ENCODE data around the gene CDV3. TPM values are rescaled to one million over a fixed set of nuclear protein-coding genes. Genes with fewer than 3 reads are reported as not detected.

The CDV3 gene
- polyA plus RNA-seq, 3 donors = 129 to 158 (median 142) TPM

DNA sequence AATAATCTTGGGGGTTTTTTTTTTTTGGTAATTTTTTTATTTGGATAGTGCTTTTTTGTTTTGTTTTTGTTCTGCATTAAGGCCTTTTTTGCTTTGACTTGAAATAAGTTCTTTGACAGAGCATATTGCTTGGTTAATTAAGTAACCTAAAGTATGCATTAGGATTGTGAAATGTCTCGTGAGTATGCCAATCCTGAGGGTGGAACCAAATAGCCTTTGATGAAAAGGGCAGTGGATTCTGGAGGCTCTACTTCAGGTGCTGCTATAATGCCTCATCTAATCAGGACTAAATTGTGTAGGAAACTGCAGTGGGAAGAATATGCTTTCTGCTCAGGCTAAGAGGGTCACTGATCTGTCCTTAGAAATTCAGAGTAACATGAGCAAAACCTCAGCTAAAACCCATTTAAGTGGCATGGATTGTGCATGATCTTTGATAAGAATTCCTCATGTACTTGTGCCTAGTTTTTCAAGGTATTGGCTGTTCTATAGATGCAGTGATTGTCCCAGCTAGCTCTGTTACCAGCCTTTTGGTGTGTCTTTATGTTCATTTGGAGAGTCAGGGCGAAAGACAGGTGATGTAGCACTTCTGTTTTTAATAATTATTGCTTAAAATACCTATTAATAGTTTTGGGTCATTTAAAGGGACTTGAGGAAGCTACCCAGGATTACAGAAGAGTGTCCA, 15.4 kb downstream of the CDV3 start:
- DNase-seq (ENCODE audit: extremely low read depth in 1 of 11, low read depth in 9 of 11, low spot score in 4 of 11) = no peak

DNA sequence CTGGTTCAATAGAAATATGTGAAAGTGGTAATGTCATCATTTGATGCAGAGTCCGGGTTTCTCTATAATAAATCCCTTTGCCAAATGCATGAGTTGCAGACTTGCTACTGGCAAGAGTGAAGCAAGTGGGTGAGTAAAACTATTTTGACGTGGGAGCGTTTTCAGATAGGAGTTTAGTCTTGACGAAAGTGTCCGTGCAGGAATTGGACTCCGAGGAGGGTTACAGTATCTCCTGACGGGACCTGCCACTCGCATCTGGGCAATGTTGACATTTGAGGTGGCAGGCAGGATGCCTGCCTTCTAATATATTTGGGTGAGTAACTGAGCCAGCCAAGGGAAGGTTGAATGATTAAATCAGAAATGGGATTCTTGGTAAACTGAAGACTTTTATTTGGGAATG, 16.0 kb downstream of the CDV3 start:
- DNase-seq (ENCODE audit: extremely low read depth in 1 of 11, low read depth in 9 of 11, low spot score in 4 of 11) = no peak

DNA sequence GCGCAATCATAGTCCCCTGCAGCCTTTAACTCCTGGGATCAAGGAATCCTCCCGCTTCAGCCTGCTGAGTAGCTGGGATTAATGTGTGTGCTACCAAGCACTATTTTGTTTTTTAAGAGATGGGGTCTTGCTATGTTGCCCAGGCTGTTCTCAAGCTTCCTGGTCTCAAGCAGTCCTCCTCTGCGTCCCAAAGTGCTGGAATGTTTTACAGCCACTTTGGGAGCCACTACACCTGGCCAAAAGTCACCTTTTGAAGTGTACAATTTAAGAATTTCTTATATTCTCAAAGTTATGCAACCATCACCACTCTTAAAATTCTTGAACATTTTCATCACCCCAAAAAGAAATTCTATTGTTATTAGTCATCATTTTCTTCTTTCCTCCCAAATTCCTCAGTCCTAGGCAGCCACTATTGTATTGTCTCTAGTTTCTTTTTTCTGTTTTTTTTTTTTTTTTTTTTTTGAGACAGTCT, 17.8 kb downstream of the CDV3 start:
- DNase-seq (ENCODE audit: extremely low read depth in 1 of 11, low read depth in 9 of 11, low spot score in 4 of 11) = no peak

DNA sequence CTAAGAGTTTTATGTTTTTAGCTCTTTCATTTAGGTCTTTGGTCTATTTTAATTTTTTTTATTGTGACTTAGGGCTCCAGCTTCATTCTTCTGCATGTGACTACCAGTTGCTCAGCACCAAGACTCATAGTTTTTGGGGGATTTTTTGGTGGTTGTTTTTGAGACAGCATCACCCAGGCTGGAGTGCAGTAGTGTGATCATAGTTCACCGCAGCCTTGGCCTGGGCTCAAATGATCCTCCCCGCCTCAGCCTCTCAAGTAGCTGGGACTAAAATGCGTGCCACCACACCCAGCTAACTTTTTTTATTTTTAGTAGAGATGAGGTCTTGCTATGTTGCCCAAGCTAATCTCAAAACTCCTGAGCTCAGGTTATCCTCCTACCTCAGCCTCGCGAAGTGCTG, 19.4 kb downstream of the CDV3 start:
- DNase-seq (ENCODE audit: extremely low read depth in 1 of 11, low read depth in 9 of 11, low spot score in 4 of 11) = no peak

DNA sequence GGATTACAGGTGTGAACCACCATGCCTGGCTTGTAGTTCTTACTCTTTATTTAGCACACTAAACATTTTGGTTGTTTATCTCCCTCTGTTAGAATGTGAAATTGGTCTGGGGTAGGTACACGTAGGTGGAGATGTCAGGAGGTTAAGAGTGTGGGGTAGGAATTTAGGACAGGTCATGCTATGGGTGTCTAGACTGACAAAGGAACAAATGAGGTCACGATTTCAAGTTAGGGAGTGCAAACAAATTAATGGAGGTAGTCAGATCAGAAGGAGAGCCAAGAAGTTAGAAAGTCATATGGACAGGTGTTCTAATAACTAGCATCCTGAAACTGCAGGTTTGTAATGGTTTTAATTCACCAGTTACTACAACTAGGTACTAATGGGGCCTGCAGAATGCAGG, 19.8 kb downstream of the CDV3 start:
- no peak for DNase-seq (ENCODE audit: extremely low read depth in 1 of 11, low read depth in 9 of 11, low spot score in 4 of 11)

DNA sequence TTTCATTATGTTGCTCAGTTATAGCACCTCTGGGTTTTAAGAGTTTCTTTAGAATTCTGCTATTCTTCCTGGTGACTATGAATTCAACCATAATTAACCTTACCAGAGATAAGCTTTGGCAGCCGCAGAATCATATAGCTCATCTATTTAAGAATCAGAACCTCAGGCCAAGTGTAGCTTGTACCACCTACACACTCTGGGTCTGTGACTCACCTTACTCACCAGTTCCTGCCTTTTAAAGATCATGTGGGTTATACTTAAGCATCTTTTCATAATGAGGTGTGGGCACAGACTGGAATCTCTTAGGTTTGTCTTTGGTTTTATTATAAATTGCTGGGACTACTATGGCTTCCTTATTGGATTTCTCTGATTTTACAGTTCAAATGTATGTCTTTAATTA, 21.9 kb downstream of the CDV3 start:
- DNase-seq (ENCODE audit: extremely low read depth in 1 of 11, low read depth in 9 of 11, low spot score in 4 of 11) = no peak

DNA sequence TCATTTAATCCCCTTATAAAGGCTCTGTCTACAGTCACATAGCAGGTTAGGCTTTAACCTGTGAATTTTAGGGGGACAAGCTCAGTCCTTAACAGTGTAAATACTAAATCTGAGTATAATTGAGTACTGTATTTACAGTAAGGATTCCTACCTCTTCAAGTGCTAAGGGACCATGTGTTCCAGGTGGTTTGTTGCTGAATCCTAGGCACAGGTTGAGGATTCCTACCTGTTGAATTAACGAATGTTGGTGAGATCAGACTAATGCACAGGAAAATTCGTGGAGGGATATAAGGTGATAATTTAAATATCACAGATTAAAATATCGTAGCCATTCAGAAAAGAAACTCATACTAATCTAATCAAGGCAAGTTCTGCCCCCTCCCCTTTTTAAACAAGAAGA, 24.9 kb downstream of the CDV3 start:
- no peak for DNase-seq (ENCODE audit: extremely low read depth in 1 of 11, low read depth in 9 of 11, low spot score in 4 of 11)

DNA sequence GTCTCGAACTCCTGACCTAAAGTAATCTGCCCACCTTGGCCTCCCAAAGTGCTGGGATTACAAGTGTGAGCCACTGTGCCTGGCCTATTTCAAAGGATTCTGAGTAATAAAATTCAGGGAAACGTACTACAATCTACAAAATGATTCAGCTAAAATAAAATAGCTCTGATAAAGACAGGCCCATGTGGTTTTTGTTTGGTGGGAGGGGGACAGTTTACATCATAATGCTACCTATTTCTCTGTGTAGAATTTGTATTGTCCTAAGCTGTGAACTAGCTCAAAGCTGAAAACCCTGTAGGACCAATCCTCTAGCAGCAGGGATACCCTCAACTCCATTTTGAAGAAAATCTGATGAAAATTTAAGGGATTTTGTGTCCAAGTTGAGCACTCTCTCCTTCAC, 25.8 kb downstream of the CDV3 start:
- no peak for DNase-seq (ENCODE audit: extremely low read depth in 1 of 11, low read depth in 9 of 11, low spot score in 4 of 11)

DNA sequence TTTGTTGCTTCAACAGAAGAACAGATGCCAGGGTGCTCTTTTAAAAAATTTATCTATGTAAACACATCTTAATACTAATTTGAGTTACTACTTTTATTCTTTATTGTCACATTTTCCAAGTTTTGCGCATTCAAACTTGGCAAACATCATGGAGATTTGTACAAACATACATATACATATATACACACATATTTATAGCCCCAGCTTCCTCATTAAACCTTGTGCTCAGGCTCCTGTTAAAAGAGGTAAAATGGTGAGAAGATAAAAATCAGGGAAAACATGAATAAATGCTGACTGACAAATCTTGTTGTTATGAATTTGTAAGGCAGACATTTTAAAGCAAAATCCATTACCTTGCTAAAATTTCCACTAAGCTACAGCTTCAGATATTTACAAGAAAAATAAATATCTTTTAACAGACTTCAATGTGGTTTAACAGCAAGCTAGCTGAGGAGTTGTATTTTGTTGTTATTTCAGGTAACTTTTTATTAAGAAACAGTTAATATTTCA, 27.1 kb downstream of the CDV3 start:
- DNase-seq (ENCODE audit: extremely low read depth in 1 of 11, low read depth in 9 of 11, low spot score in 4 of 11) = no peak

DNA sequence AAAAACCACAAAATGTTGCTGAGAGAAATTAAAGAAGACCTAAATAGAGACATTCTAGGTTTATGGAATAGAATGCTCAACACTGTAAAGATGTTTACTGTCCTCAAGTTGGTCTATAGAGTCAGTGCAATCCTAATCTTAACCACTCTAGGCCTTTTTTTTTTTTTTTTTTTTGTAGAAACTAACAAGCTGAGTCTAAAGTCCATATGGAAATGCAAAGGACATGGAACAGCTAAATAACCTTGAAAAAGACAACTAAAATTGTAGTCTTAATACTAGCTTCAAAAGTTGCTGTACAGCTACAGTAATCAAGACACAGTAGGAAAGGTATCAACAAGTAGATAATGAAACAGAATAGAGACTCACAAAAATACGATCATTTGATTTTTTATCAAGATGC, 32.9 kb downstream of the CDV3 start:
- no peak for DNase-seq (ENCODE audit: extremely low read depth in 1 of 11, low read depth in 9 of 11, low spot score in 4 of 11)

DNA sequence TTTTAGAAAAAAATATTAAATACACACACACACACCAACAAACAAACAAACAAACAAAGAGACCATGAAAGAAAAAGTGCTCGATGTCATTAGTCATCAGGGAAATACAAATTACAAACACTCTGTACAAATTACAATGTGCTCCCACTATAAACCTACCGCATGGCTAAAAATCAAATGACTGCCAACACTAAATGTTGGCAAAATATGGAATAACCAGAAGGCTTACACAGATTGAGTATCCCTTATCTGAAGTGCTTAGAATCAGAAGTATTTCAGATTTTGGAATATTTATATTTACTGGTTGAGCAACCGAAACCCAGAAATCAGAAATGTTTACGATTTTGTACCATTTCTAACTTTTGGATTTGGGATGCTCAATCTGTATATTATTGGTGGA, 33.4 kb downstream of the CDV3 start:
- no peak for DNase-seq (ENCODE audit: extremely low read depth in 1 of 11, low read depth in 9 of 11, low spot score in 4 of 11)

DNA sequence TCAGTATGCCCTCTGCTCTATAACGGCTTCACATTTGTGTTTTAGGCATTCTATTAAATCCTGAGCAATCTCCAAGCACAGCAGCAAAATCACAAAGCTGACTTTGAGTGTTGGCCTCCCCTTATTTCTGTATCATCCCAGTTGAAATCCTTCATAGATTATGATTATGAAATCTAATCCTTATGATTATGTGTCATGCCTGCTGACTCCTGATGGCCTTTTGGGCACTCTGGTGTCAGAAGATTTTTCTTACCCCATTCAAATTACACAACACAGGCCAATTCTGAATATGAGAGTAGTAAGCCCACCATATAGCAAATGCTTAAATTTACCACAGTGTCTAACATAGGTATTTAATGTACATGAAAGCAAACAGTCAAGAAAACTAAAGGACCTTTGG, 34.3 kb downstream of the CDV3 start:
- DNase-seq (ENCODE audit: extremely low read depth in 1 of 11, low read depth in 9 of 11, low spot score in 4 of 11) = no peak

DNA sequence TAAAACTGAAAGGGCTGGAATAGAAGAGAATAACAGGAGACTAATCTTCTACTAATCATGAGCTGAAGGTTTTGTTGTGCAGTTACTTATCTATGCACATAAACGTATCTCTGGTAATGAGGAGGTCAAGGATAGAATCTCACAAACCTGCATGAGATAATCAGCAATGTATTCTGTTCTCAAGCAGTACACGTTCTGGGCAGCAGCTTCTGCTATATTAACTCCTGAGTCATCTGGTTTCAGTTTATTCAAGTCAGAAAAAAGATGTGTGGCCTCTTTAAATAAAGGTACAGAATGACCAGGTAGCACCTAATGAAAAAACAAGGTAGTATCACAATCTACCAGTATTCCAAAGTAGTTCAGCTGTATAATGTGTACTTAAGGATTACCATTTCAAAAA, 34.9 kb downstream of the CDV3 start:
- DNase-seq (ENCODE audit: extremely low read depth in 1 of 11, low read depth in 9 of 11, low spot score in 4 of 11) = no peak

DNA sequence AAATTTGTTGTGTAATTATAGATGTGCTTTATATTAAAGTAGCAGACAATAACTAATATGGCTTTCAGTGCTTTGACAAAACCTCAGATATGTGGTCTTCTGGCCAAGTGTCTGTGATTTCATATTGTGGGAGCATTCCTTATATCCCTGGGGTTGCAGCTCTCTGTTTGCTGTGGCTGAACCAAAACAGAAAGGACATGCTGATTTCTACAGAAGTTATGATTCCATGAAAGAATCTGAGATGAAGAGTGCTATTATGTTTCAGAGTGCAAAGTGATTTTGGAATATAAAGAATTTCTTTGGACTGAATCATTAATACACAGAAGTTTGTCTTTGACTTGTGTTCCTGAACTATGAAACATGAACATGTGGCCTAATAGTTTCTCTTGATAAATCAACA, 36.5 kb downstream of the CDV3 start:
- no peak for DNase-seq (ENCODE audit: extremely low read depth in 1 of 11, low read depth in 9 of 11, low spot score in 4 of 11)

DNA sequence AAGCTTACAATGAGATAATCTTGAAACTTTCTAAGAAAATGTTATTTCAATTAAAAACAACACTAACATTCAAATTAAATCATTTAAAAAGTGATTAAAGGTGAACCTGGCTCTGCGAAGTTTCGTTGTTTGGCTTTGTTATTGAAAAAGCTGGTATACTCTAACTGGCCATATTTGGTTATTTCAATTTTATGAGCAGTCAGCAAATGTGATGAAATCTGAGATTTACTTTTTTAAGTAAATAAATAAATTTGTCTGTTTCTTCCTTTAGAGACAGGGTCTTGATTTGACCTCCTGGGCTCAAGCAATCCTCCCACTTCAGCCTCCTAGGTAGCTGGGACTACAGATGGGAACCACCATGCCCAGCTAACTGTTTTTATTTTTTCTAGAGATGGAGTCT, 38.0 kb downstream of the CDV3 start:
- no peak for DNase-seq (ENCODE audit: extremely low read depth in 1 of 11, low read depth in 9 of 11, low spot score in 4 of 11)

DNA sequence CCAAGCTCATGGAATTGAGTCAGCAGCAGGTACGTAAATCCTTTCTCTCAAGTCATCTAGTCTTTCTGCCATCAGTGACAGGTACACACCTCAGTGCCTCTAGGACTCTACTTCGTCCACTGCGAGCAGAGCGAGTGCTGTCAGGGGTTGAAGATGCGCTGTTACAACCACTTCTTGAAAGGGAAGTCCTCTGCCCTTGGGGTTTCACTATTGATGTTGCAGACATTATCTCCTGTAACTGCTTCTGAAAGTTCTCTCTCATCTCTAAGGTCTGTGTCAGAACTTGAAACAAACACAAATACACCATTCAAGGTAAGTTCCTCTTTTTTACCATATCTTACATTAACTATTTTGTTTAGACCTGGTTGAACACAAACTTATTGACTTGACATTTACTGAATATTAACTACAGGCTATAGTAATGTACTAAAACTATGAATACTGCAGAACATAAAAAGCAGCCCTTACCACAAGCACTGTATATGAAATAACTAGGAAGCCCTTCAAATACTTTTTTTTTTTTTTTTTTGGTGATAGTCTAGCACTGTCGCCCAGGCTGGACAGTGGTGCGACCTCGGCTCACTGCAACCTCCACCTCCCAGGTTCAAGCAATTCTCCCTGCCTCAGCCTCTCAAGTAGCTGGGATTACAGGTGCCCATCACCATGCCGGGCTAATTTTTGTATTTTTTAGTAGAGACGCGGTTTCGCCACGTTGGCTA, 46.7 kb downstream of the CDV3 start:
- DNase-seq (ENCODE audit: extremely low read depth in 1 of 11, low read depth in 9 of 11, low spot score in 4 of 11) = no peak

DNA sequence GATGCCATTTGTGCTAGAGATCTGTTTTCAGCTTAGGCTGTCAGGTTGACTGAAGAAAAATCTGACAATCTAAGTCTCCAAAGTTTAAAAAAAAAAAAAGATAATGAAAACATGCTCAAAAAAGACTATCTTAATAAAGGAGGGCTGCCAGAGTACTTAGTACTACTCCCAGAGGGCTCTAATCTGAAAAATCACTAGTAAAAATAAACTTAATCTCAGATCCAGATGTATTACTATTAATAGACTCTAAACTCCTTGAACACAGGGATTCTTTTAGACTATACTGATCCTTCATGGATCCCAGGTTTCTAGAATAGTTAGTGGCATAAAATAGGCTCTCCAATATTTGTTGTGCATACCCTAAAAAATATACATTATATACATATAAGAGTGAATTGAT, 54.3 kb downstream of the CDV3 start:
- DNase-seq (ENCODE audit: extremely low read depth in 1 of 11, low read depth in 9 of 11, low spot score in 4 of 11) = no peak

DNA sequence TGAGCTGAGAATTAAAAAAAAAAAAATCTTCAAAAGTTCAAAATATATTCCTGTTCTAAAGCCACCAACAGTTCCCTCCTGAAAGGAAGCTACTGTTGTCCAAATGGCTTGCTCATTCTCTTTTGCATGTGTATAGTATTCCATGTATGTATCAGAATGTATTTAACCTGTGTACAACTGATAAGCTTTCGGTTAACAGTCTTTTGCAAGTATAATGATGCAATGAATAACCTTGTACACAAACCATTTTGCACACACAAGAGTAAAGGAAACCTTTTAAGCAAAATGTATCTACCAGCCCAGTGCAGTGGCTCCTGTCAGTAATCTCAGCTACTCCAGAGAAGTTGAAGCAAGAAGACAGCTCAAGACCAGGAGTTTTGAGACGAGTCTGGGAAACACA, 55.7 kb downstream of the CDV3 start:
- no peak for DNase-seq (ENCODE audit: extremely low read depth in 1 of 11, low read depth in 9 of 11, low spot score in 4 of 11)

DNA sequence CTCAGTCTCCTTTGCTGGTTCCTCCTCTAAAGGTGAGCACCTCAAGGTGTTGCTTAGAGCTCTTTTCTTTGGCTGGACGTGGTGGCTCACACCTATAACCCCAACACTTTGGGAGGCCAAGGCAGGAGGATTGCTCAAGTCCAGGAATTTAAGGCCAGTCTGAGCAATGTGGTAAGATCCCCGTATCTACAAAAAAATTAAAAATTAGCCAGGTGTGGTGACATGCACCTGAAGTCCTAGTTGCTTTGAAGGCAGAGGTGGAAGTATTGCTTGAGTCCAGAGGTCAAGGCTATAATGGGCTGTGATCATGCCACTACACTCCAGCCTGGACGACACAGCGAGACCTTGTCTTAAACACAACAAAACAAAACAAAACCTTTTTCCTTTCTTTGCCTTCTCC, 60.0 kb downstream of the CDV3 start:
- DNase-seq (ENCODE audit: extremely low read depth in 1 of 11, low read depth in 9 of 11, low spot score in 4 of 11) = no peak

Data from renal cortex interstitium (tissue), 11 donors.